CD4-positive, alpha-beta T cell treated with Interleukin-15 for 1 hour (primary cell): ENCODE measurements around the gene DGKA.
"Not testable (repeated sequence)": the region's sequence is repeated elsewhere in the genome, so short reads cannot be mapped to it uniquely, and the experiment has no call there.

Source experiments
- DNase-seq: peaks from one replicate; pipeline ENCODE4 v3.0.0-alpha.2; 2020

Gene DGKA

DNA sequence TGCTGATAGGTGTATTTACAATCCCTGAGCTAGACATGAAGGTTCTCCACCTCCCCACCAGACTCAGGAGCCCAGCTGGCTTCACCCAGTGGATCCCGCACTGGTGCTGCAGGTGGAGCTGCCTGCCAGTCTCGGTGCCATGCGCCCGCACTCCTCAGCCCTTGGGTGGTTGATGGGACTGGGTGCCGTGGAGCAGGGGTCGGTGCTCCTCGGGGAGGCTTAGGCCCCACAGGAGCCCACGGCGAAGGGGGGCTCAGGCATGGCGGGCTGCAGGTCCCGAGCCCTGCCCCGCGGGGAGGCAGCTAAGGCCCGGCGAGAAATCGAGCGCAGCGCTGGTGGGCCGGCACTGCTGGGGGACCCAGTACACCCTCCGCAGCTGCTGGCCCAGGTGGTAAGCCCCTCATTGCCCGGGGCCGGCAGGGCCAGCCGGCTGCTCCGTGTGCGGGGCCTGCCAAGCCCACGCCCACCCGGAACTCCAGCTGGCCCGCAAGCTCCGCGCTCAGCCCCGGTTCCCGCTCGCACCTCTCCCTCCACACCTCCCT, 69.1 kb downstream of the DGKA start:
- not testable (repeated sequence) for DNase-seq

DNA sequence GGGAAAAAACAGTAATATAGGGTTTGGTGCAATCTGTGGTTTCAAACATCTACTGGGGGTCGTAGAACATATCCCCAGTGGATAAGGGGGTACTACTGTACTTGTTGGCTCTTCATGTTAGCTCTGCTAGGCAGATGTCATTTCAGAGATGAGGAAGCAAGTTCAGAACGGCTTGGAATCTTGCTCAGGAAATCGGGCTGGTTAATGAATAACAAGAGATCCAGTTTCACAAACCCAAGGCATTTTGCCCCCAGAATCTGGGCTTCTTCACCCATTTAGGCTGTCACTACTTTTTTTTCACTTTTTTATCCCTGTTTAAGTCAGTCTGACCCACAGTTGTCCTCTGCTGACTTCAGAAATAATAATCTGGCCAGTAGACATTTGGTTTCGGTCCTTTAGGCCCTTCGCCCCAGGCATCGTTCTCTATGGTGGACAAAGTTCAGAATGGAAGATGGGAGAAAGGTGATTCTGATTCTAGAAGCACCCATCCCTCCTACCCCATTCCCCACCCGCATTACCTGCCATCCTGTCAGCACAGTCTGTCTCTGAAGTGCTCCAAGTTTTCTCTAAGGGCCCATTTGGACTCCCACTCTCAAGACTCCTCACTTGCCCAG, 70.6 kb downstream of the DGKA start:
- no peak for DNase-seq

DNA sequence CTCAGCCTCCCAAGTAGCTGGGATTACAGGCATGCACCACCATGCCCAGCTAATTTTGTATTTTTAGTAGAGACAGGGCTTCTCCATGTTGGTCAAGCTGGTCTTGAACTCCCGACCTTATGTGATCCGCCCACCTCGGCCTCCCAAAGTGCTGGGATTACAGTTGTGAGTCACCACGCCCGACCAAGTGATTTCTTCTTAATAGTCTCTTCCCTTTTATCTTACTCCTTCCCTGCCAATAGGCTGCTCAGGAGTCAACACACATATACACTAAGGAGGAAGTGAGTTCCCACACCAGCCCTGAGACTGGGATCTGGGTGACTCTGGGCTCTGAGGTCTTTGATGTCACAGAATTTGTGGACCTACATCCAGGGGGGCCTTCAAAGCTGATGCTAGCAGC, 72.4 kb downstream of the DGKA start:
- not testable (repeated sequence) for DNase-seq
